Lung (tissue), 12 donors: Measurements from ENCODE around the gene VPREB1. TPM values are rescaled to one million over a fixed set of nuclear protein-coding genes. Genes with fewer than 3 reads are reported as not detected.

Source experiments
- ATAC-seq: fragments of 200-7000 bp; cut with Tn5 transposase; one replicate; pipeline ENCODE4 v1.9.1; 2020; ENCODE audit warnings: moderate number of reproducible peaks; ENCODE audit not compliant: insufficient read depth, low FRiP score
- DNase-seq, 3 donors: peaks; one replicate each; pipeline ENCODE4 v3.0.0-alpha.2; 2013 to 2017
- H3K27ac ChIP-seq, 2 donors: one replicate each; pipeline ENCODE4 v1.5.1; 2013; ENCODE audit warnings: mild to moderate bottlenecking in 2 of 2, moderate library complexity in 2 of 2, control low read depth in 1 of 2, inconsistent platforms in 1 of 2, low read depth in 1 of 2, low read length in 1 of 2
- H3K27me3 ChIP-seq, 3 donors: one replicate each; pipeline ENCODE4 v1.5.1; 2013; ENCODE audit warnings: low read length in 2 of 3; ENCODE audit not compliant: control insufficient read depth in 3 of 3, insufficient read depth in 3 of 3
- H3K36me3 ChIP-seq, 4 donors: one replicate each; pipeline ENCODE4 v1.5.1; 2013; ENCODE audit warnings: low read length in 4 of 4, mild to moderate bottlenecking in 1 of 4, moderate library complexity in 1 of 4; ENCODE audit not compliant: control insufficient read depth in 4 of 4, insufficient read depth in 4 of 4
- H3K4me1 ChIP-seq, 5 donors: one replicate each; pipeline ENCODE4 v1.5.1; 2013; ENCODE audit warnings: low read length in 5 of 5, mild to moderate bottlenecking in 2 of 5, moderate library complexity in 1 of 5; ENCODE audit not compliant: control insufficient read depth in 5 of 5, insufficient read depth in 5 of 5
- H3K4me3 ChIP-seq: one replicate; pipeline ENCODE4 v1.5.1; 2013; ENCODE audit warnings: mild to moderate bottlenecking, control low read depth, moderate library complexity
- H3K9ac ChIP-seq, 2 donors: one replicate each; pipeline ENCODE4 v1.5.1; 2013; ENCODE audit warnings: low read length in 2 of 2, control low read depth in 1 of 2; ENCODE audit not compliant: insufficient read depth in 1 of 2
- H3K9me3 ChIP-seq, 4 donors: one replicate each; pipeline ENCODE4 v1.5.1; 2013; ENCODE audit warnings: low read length in 3 of 4, mild to moderate bottlenecking in 1 of 4, moderate library complexity in 1 of 4; ENCODE audit not compliant: control insufficient read depth in 4 of 4, insufficient read depth in 3 of 4
- WGBS, 2 donors: extraction: QIAGEN DNeasy Blood & Tissue Kit; methylation state at CpG; one replicate each; pipeline ENCODE4 v1.1.7; 2013; 5-methylcytosine and 5-hydroxymethylcytosine counted together
- polyA plus RNA-seq, 2 donors: library from polyadenylated mRNA; stranded (reverse); fragments of 200-250 nt; gene quantifications; one replicate each; pipeline ENCODE4 v1.2.1, GENCODE V29; 2013
- total RNA-seq, 2 donors: library from RNA; depleted of rRNA in 1 of 2; stranded (reverse); fragments of >200 nt in 1 of 2; gene quantifications; one replicate each; pipeline ENCODE4 v1.2.1, GENCODE V29; 2014 to 2021
- TF ChIP-seq, protein P1 (sequence below): IDR thresholded peaks from 2 replicates; pipeline ENCODE4 v1.5.1; 2012; ENCODE audit warnings: mild to moderate bottlenecking; ENCODE audit errors: control extremely low read depth, extremely low read depth
- donor health status: control.
- donor health status: control.
- donor health status: Bipolar disorder and iron deficiency.
- donor health status: healthy.
- donor health status: DM: yes; HTN: yes; CAD: no.

VPREB1 gene
- total and polyA plus RNA-seq, 4 donors: 0.11 TPM; not detected in 3

DNA sequence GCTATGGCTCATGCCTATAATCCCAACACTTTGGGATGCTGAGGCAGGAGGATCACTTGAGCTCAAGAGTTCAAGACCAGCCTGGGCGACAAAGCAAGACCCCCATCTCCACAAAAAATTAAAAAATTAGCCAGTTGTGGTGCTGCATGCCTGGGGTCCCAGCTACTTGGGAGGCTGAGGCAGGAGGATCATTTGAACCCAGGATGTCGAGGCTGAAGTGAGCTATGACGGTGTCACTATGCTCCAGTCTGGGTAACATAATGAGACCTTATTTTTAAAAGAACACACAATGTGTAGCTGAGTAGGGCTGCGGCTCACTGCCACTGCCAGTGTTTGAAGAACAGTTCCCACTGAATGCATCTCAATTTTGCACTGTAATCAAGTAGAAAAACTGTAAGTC, 7.1 kb upstream of the VPREB1 start:
- no peak overlapping the region for H3K4me3 ChIP-seq
- no peak overlapping the region for H3K27ac ChIP-seq
- no peaks in the 10 kb centered on the region for H3K4me1 ChIP-seq
- peaks cover 0 to 2% (median 0%) of the 10 kb centered on the region in 4 donors for H3K9me3 ChIP-seq
- H3K27me3 ChIP-seq: peaks cover 0 to 3% (median 0%) of the 10 kb centered on the region in 3 donors
- ATAC-seq (no peak), DNase-seq (no peak)
- TF ChIP-seq, protein P1, sequence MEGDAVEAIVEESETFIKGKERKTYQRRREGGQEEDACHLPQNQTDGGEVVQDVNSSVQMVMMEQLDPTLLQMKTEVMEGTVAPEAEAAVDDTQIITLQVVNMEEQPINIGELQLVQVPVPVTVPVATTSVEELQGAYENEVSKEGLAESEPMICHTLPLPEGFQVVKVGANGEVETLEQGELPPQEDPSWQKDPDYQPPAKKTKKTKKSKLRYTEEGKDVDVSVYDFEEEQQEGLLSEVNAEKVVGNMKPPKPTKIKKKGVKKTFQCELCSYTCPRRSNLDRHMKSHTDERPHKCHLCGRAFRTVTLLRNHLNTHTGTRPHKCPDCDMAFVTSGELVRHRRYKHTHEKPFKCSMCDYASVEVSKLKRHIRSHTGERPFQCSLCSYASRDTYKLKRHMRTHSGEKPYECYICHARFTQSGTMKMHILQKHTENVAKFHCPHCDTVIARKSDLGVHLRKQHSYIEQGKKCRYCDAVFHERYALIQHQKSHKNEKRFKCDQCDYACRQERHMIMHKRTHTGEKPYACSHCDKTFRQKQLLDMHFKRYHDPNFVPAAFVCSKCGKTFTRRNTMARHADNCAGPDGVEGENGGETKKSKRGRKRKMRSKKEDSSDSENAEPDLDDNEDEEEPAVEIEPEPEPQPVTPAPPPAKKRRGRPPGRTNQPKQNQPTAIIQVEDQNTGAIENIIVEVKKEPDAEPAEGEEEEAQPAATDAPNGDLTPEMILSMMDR: no peak
- 88 to 90% methylated on average over 4 of the region's 4 CpGs for WGBS, 2 donors
- no peaks in the 10 kb centered on the region for H3K36me3 ChIP-seq
- H3K9ac ChIP-seq: no peak overlapping the region

DNA sequence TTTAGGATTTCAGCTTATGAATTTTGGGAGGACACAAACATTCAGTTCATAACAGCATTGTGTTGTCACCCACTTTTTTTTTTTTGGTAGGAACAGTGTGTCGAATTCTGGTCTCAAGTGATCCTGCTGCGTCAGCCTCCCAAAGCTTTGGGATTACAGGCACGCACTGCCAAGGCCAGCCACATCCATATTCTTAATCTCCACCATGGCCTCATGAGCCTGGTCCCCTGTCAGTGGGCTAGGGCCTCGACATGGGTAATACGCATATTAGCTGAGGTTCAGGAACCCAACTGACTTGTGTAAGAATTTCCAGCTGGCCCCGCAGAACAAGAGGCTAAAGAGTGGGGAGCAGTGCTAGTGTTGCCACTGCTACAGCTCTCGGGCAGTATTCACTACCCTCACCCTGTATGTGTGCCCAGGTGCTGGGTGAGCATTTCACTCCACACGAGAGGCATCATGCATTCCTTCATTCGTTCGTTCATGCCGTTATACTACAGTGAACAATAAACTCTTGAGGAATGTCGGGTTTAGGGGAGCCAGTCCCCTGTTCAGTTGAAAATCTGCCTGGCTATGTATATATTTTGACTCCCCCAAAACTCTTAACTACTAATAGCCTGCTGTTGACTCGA, 5.2 kb upstream of the VPREB1 start:
- 75 to 83% methylated on average over 13 of the region's 13 CpGs for WGBS, 2 donors
- Histone ChIP-seq H3K9ac (no peak overlapping the region), H3K27ac (no peak overlapping the region), H3K4me1 (no peaks in the 10 kb centered on the region), H3K36me3 (no peaks in the 10 kb centered on the region), H3K4me3 (no peak overlapping the region), H3K9me3 (peaks cover 0 to 2% (median 0%) of the 10 kb centered on the region in 4 donors), H3K27me3 (peaks cover 0 to 3% (median 0%) of the 10 kb centered on the region in 3 donors)
- TF ChIP-seq, protein P1: no peak
- DNase-seq (no peak), ATAC-seq (no peak)

DNA sequence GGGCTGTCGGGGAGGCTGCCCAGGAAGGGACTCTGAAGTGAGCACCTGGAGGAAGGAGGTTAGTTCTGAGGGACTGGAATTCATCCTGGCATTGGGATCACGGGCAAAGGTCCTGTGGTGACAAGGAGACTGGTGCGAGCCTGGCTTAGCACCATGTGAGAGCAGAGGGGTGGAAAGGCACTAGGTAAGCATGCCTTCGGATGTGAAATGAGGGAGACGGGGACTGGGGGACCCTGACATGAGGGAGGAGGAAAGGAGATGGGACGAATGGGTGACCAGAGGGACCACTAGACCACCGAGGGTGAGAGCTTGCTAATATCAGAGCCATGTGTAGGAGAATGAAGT, 3.1 kb upstream of the VPREB1 start:
- no peak overlapping the region for H3K27ac ChIP-seq
- DNase-seq (no peak), ATAC-seq (no peak)
- TF ChIP-seq, protein P1: no peak
- peaks cover 0 to 3% (median 0%) of the 10 kb centered on the region in 3 donors for H3K27me3 ChIP-seq
- WGBS, 2 donors: 74 to 92% methylated on average over 6 to 7 of the region's 7 CpGs
- H3K4me3 ChIP-seq: no peak overlapping the region
- peaks cover 0 to 4% (median 0%) of the 10 kb centered on the region in 4 donors for H3K9me3 ChIP-seq
- no peaks in the 10 kb centered on the region for H3K4me1 ChIP-seq
- no peak overlapping the region for H3K9ac ChIP-seq
- no peaks in the 10 kb centered on the region for H3K36me3 ChIP-seq

DNA sequence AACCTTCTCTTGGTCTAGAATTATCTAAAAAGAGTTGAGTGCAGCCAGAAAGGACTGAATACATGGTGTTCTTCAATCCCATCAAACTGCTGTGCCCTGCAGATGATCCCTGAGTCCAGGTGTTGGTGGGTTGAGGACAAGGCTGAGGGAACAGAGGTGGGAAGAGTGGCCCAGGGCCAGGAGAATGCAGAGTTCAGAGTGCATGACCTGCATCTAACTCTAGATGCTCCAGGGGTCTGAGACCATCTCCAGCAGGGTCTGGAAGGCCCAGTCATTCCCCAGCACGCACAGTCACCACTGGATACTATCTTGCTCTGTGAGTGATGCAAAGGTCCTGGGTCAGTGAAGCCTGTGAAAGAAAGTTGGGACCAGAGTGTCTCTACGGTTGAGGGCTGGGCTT, 2.1 kb upstream of the VPREB1 start:
- ATAC-seq (no peak), DNase-seq (no peak)
- Histone ChIP-seq H3K9me3 (peaks cover 0 to 5% (median 0%) of the 10 kb centered on the region in 4 donors), H3K4me1 (no peaks in the 10 kb centered on the region), H3K27ac (no peak overlapping the region), H3K27me3 (peaks cover 0 to 4% (median 0%) of the 10 kb centered on the region in 3 donors), H3K4me3 (no peak overlapping the region), H3K9ac (no peak overlapping the region), H3K36me3 (no peaks in the 10 kb centered on the region)
- TF ChIP-seq, protein P1: no peak
- 70 to 85% methylated on average over 2 of the region's 2 CpGs for WGBS, 2 donors
